Tibial artery (tissue), 4 donors: Measurements from ENCODE around the gene UTP25.

ENCODE experiments used
- DNase-seq, 2 donors: peaks; one replicate each; pipeline ENCODE4 v3.0.0-alpha.2; 2019
- H3K27ac ChIP-seq, 2 donors: fragments of 200-600 bp; sonication (generic) in 1 of 2; 1 replicate in 1 of 2; 2 replicates in 1 of 2; pipeline ENCODE4 v1.5.1; 2018 to 2019; ENCODE audit warnings: mild to moderate bottlenecking in 1 of 2
- H3K27me3 ChIP-seq, 2 donors: fragments of 200-600 bp; sonication (generic) in 1 of 2; one replicate each; pipeline versions ENCODE4 v1.5.1 to v1.6.0; 2016 to 2019
- H3K36me3 ChIP-seq, 3 donors: fragments of 200-600 bp; sonication (generic) in 2 of 3; one replicate each; pipeline ENCODE4 v1.5.1; 2016 to 2019; ENCODE audit warnings: mild to moderate bottlenecking in 2 of 3
- H3K4me1 ChIP-seq, 4 donors: fragments of 200-600 bp; sonication (generic) in 2 of 4; 1 replicate in 3 of 4; 2 replicates in 1 of 4; pipeline ENCODE4 v1.5.1; 2016 to 2019
- H3K4me3 ChIP-seq, 2 donors: fragments of 200-600 bp; sonication (generic) in 1 of 2; 1 replicate in 1 of 2; 2 replicates in 1 of 2; pipeline ENCODE4 v1.5.1; 2018 to 2019; ENCODE audit warnings: mild to moderate bottlenecking in 2 of 2
- H3K9me3 ChIP-seq, 3 donors: fragments of 200-600 bp; sonication (generic) in 1 of 3; one replicate each; pipeline ENCODE4 v1.5.1; 2016 to 2019
- CTCF ChIP-seq, 2 experiments: fragments of 200-600 bp in 1 of 2; fragments of 450-650 bp in 1 of 2; IDR thresholded peaks; one replicate each; pipeline ENCODE4 v1.5.1; 2017 to 2019; ENCODE audit warnings: antibody characterized with exemption in 2 of 2, mild to moderate bottlenecking in 1 of 2, moderate library complexity in 1 of 2
- intact Hi-C: fragments of 100-400 bp; cut with DNase I; formaldehyde crosslinking; loops from one replicate; pipeline ENCODE4 v1.15.0; 2023; ENCODE audit warnings: low total_unique reads

The UTP25 gene

GRCh38 chr1:209823143-209824041 is 4.4 kb upstream of the UTP25 start:
- no peak overlapping the region for H3K4me3 ChIP-seq
- no peaks in the 10 kb centered on the region for H3K36me3 ChIP-seq
- intact Hi-C loops = no loop called here
- peak; percentile 55 to 60 for TF ChIP-seq CTCF (IDR thresholded peaks at IDR 0.05)
- H3K4me1 ChIP-seq = peaks cover 0 to 2% (median 0%) of the 10 kb centered on the region in 4 donors
- no peaks in the 10 kb centered on the region for H3K9me3 ChIP-seq
- H3K27me3 ChIP-seq = peaks cover 0 to 15% of the 10 kb centered on the region in 2 donors
- DNase-seq = no peak
- H3K27ac ChIP-seq = no peak overlapping the region

- no peaks in the 10 kb centered on the region for H3K9me3 ChIP-seq
- H3K4me1 ChIP-seq = peaks cover 0 to 15% (median 6%) of the 10 kb centered on the region in 4 donors
- peaks cover 0 to 6% of the 10 kb centered on the region in 2 donors for H3K27me3 ChIP-seq
- intact Hi-C loops = no loop called here
- DNase-seq = no peak
- no peak overlapping the region for H3K27ac ChIP-seq
- TF ChIP-seq CTCF (IDR thresholded peaks at IDR 0.05) = no peak
- peaks cover 0 to 2% (median 2%) of the 10 kb centered on the region in 3 donors for H3K36me3 ChIP-seq
- H3K4me3 ChIP-seq = no peak overlapping the region
These were observed 2.0 kb upstream of the UTP25 start for GRCh38 chr1:209825591-209826434.

GRCh38 chr1:209829716-209830115 is 1.9 kb downstream of the UTP25 start:
- no peak for TF ChIP-seq CTCF (IDR thresholded peaks at IDR 0.05)
- no peak overlapping the region for H3K27ac ChIP-seq
- H3K36me3 ChIP-seq = peaks cover 31 to 42% (median 36%) of the 10 kb centered on the region in 3 donors
- DNase-seq = no peak
- H3K4me3 ChIP-seq = no peak overlapping the region
- peaks cover 0 to 15% (median 6%) of the 10 kb centered on the region in 4 donors for H3K4me1 ChIP-seq
- H3K27me3 ChIP-seq = no peaks in the 10 kb centered on the region
- intact Hi-C loops = no loop called here
- no peaks in the 10 kb centered on the region for H3K9me3 ChIP-seq

- no peak overlapping the region for H3K4me3 ChIP-seq
These were observed 3.0 kb downstream of the UTP25 start for GRCh38 chr1:209830722-209831121.

More at GRCh38 chr1:209830722-209831121, 3.0 kb downstream of the UTP25 start:
- no peak for DNase-seq
- Histone ChIP-seq H3K27me3 (no peaks in the 10 kb centered on the region), H3K27ac (no peak overlapping the region), H3K4me1 (peaks cover 0 to 23% (median 7%) of the 10 kb centered on the region in 4 donors), H3K9me3 (no peaks in the 10 kb centered on the region), H3K36me3 (peaks cover 35 to 52% (median 43%) of the 10 kb centered on the region in 3 donors)
- TF ChIP-seq CTCF (IDR thresholded peaks at IDR 0.05) = no peak
- intact Hi-C loops = no loop called here
